ENCODE data around the gene PTPRN2. TPM values are rescaled to one million over a fixed set of nuclear protein-coding genes. Genes with fewer than 3 reads are reported as not detected.

Gene PTPRN2
- total RNA-seq, 4 donors from 2014 or later = 14.9 to 34.3 (median 21.3) TPM

DNA sequence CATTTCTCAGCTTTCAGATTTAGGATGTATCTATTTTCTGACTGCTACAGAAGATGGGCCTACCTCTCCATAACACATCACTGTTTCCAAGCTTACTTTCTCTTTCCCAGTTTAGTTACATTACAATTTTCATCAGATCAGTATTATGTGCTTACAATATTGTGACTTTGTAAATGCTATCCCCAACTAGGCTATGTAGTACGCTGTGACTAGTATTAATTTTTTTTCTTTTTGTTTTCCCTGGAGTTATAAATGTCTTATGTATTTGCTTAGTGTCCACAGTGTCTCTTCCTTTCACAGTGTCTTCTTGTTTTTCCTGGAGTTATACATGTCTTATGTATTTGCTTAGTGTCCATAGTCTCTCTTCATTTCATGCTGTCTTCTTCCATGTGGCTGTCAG lies 188.9 kb downstream of the PTPRN2 start:
- Histone ChIP-seq H3K4me1 (no peaks in the 10 kb centered on the region), H3K9me3 (no peaks in the 10 kb centered on the region), H3K27ac (no peak overlapping the region), H3K4me3 (no peak overlapping the region), H3K27me3 (no peaks in the 10 kb centered on the region), H3K36me3 (no peaks in the 10 kb centered on the region)
- TF ChIP-seq, protein P1, sequence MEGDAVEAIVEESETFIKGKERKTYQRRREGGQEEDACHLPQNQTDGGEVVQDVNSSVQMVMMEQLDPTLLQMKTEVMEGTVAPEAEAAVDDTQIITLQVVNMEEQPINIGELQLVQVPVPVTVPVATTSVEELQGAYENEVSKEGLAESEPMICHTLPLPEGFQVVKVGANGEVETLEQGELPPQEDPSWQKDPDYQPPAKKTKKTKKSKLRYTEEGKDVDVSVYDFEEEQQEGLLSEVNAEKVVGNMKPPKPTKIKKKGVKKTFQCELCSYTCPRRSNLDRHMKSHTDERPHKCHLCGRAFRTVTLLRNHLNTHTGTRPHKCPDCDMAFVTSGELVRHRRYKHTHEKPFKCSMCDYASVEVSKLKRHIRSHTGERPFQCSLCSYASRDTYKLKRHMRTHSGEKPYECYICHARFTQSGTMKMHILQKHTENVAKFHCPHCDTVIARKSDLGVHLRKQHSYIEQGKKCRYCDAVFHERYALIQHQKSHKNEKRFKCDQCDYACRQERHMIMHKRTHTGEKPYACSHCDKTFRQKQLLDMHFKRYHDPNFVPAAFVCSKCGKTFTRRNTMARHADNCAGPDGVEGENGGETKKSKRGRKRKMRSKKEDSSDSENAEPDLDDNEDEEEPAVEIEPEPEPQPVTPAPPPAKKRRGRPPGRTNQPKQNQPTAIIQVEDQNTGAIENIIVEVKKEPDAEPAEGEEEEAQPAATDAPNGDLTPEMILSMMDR (IDR thresholded peaks at IDR 0.05) = no peak
- no peak for TF ChIP-seq POLR2A (IDR thresholded peaks at IDR 0.05)
- no peak for DNase-seq

DNA sequence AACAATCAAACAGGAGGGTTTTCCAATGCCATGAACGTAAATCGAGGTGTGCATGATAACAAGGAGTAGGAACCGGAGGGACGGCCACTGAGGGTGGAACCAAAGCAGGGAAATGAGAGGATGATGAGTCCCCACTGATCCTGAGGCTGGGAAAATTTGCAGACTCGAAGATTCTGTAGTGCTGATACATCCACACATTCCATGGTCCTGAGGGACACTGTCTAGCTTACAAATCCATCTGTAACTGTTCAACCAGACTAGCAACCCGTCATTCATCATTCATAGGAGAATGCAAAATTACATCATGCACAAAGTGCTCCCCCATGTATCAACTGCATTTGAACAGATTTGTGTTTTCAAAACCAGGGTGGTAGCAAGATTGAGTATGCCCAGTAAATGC lies 189.7 kb downstream of the PTPRN2 start:
- Histone ChIP-seq H3K27me3 (no peaks in the 10 kb centered on the region), H3K36me3 (no peaks in the 10 kb centered on the region), H3K9me3 (no peaks in the 10 kb centered on the region), H3K27ac (no peak overlapping the region), H3K4me1 (no peaks in the 10 kb centered on the region), H3K4me3 (no peak overlapping the region)
- TF ChIP-seq POLR2A (IDR thresholded peaks at IDR 0.05) = no peak
- TF ChIP-seq, protein P1 (IDR thresholded peaks at IDR 0.05) = no peak
- no peak for DNase-seq

DNA sequence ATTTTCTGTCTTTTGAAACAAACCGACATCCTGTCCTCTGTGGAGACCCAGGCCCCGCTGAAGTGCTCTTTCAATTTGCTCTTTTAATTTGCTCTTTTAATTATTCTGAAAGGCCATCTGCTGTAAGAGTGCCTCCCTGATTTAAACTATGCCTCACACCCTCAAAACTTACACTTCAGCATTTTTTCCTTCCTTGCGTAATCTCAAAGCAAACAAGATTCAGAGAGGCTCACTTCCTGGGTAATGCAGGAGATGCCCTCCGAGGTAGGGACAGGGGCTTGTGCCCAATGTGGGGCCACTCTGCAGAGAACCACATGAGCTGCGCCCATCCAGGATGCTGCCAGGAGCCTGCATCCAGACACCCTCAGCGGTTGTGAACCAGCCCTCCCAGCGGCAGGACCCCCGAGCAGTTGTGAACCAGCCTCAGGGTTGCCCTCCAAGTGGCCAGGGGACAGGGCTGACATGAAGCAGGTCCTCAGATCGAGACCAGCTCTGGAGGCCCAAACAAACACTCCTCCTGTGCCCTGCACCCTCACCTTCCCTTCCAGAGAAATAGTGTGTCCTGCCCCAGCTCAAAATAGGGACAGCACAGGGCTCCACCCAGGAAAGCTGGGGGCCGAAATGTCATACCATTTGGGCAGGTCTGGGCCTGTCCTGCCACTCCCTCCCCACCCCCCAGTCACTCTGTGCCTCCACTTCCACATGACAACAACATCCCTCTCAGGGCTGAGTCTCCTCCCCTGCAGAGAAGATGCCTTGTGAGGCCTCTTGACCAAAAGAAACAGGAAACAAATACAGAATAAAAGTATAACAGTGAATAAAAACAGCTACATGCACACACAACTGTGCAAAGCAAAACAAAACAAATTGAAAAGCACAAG lies 190.4 kb downstream of the PTPRN2 start:
- Histone ChIP-seq H3K9me3 (no peaks in the 10 kb centered on the region), H3K4me3 (no peak overlapping the region), H3K27ac (no peak overlapping the region), H3K36me3 (no peaks in the 10 kb centered on the region), H3K27me3 (no peaks in the 10 kb centered on the region), H3K4me1 (no peaks in the 10 kb centered on the region)
- TF ChIP-seq POLR2A (IDR thresholded peaks at IDR 0.05) = no peak
- TF ChIP-seq, protein P1 (IDR thresholded peaks at IDR 0.05) = no peak
- peak in 1 of 3 donors; percentile 38 for DNase-seq

DNA sequence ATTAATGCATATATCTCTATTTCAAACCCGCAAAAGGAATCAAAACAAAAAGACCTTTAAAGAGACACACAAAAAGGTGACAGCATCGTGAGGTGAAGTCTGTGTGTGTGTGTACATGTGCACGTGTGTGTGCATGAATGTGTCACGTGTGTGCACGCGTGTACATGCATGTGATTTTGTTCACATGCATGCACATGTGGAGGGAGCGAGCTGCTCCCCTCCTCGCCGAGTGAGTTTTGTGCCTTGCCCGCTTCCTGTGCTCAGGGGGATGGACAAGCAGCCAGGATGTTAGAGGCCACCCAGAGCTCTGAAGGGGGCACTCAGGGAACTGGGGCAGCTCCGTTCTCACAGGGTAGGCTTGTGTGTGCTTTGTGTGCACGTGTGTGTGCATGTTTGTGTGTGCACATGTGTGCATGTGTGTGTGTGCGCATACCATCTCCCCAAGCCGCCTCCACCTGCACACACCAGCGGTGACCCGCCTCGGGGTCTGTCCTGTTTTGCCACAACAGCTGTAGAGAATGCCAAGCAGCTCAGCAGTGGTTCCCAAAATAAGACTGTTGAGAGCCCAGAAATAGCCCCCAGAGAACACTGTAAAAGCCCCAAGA lies 191.2 kb downstream of the PTPRN2 start:
- H3K27ac ChIP-seq = no peak overlapping the region
- peak in 1 of 3 donors; percentile 28 for DNase-seq
- H3K4me1 ChIP-seq = no peaks in the 10 kb centered on the region
- H3K27me3 ChIP-seq = no peaks in the 10 kb centered on the region
- H3K4me3 ChIP-seq = no peak overlapping the region
- TF ChIP-seq, protein P1 (IDR thresholded peaks at IDR 0.05) = no peak
- TF ChIP-seq POLR2A (IDR thresholded peaks at IDR 0.05) = no peak
- no peaks in the 10 kb centered on the region for H3K36me3 ChIP-seq
- H3K9me3 ChIP-seq = no peaks in the 10 kb centered on the region

DNA sequence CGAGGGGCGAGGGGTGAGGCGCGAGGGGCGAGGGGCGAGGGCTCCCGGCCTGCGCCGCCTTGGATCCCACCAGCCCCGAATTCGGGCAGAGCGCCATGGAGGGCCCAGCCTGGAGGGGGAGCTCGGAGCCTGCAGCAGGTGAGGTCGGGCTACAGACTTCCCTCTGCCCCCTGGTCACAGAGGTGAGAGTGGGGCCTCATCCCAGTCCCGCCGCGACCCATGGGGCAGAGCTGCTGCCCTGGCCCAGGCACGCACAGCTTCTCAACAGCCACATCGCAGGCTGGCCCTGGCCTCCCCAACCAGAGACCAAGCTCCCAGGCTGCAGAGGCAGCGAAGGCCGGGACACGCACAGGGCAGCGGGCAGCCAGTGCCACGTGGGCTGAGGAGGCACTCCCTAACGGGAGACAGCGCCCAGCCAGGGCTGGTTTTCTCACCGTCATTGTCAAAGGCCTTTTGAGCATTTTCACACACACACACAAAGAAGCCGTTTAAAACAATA lies 191.8 kb downstream of the PTPRN2 start:
- TF ChIP-seq POLR2A (IDR thresholded peaks at IDR 0.05) = no peak
- TF ChIP-seq, protein P1 (IDR thresholded peaks at IDR 0.05) = no peak

More for the DNA sequence above, 191.8 kb downstream of the PTPRN2 start:
- no peak overlapping the region for H3K4me3 ChIP-seq
- H3K9me3 ChIP-seq = no peaks in the 10 kb centered on the region
- no peaks in the 10 kb centered on the region for H3K36me3 ChIP-seq
- no peaks in the 10 kb centered on the region for H3K4me1 ChIP-seq
- no peak overlapping the region for H3K27ac ChIP-seq
- H3K27me3 ChIP-seq = no peaks in the 10 kb centered on the region
- peak in 1 of 3 donors; percentile 61 for DNase-seq
